K562 (cell line): Measurements from ENCODE around the gene TAF5L. TPM values are rescaled to one million over a fixed set of nuclear protein-coding genes. Genes with fewer than 3 reads are reported as not detected.

ENCODE experiments used
- ARID1B ChIP-seq: fragments of 450-650 bp; IDR thresholded peaks from 2 replicates; pipeline ENCODE4 v1.6.1; 2016; ENCODE audit warnings: antibody characterized with exemption, mild to moderate bottlenecking, inconsistent platforms
- CBX1 ChIP-seq: sonication (generic); IDR thresholded peaks from 2 replicates; pipeline ENCODE4 v1.6.1; 2016; ENCODE audit warnings: antibody characterized with exemption, low read depth, mild to moderate bottlenecking
- FOXM1 ChIP-seq, 2 experiments: fragments of 450-650 bp in 1 of 2; sonication (generic) in 1 of 2; formaldehyde crosslinking in 1 of 2; IDR thresholded peaks; 2 replicates each; pipeline versions ENCODE4 v1.6.1 to v1.9.0; 2017 to 2022; ENCODE audit warnings: low read depth in 2 of 2, mild to moderate bottlenecking in 2 of 2, missing genetic modification reagents in 1 of 2, moderate library complexity in 1 of 2
- GATA2 ChIP-seq: sonication (generic); formaldehyde crosslinking; IDR thresholded peaks from 2 replicates; pipeline ENCODE4 v1.4.0; 2020; ENCODE audit warnings: mild to moderate bottlenecking, missing genetic modification reagents
- HDAC1 ChIP-seq, 2 experiments: fragments of 450-650 bp; IDR thresholded peaks; 2 replicates each; pipeline ENCODE4 v1.6.1; 2016 to 2017; ENCODE audit warnings: inconsistent platforms in 1 of 2, mild to moderate bottlenecking in 1 of 2, moderate library complexity in 1 of 2
- JUND ChIP-seq, 2 experiments: IDR thresholded peaks; 2 replicates in 1 of 2; 3 replicates in 1 of 2; pipeline ENCODE4 v1.6.1; 2011; ENCODE audit warnings: borderline replicate concordance in 2 of 2, low read depth in 2 of 2, low read length in 2 of 2, improper control_type of control experiment in 1 of 2, missing biosample characterization in 1 of 2, missing genetic modification characterization in 1 of 2, missing genetic modification reagents in 1 of 2
- LCOR ChIP-seq: sonication (generic); formaldehyde crosslinking; IDR thresholded peaks from 2 replicates; pipeline ENCODE4 v1.8.0; 2022; ENCODE audit warnings: mild to moderate bottlenecking, missing genetic modification reagents
- POLR2AphosphoS5 ChIP-seq: IDR thresholded peaks from 2 replicates; pipeline ENCODE4 v1.6.1; 2011; ENCODE audit warnings: mild to moderate bottlenecking, low read depth, low read length, moderate library complexity; ENCODE audit not compliant: control insufficient read depth, insufficient read depth
- SIN3B ChIP-seq: fragments of 450-650 bp; IDR thresholded peaks from 2 replicates; pipeline ENCODE4 v1.6.1; 2017; ENCODE audit warnings: low read depth, mild to moderate bottlenecking, moderate library complexity
- SMARCE1 ChIP-seq: fragments of 450-650 bp; IDR thresholded peaks from 2 replicates; pipeline ENCODE4 v1.7.1; 2016; ENCODE audit warnings: mild to moderate bottlenecking
- U2AF1 ChIP-seq: fragments of 200-400 bp; formaldehyde crosslinking; optimal IDR thresholded peaks from 2 replicates; pipeline ENCODE3; 2017; ENCODE audit warnings: mild to moderate bottlenecking, low read depth, low read length, moderate library complexity
- ZNF212 ChIP-seq: fragments of 450-650 bp; formaldehyde crosslinking; IDR thresholded peaks from 2 replicates; pipeline ENCODE4 v1.4.0; 2020; ENCODE audit warnings: mild to moderate bottlenecking
- polyA plus RNA-seq, 8 experiments: library from polyadenylated mRNA; depleted of rRNA in 4 of 8; stranded (reverse) in 5 of 8; unstranded in 3 of 8; fragments of >200 nt; fragmentation: Nextera tagmentation in 2 of 8; fragmentation: Illumina TruSeq in 1 of 8; extraction: Ambion mirVana in 2 of 8; extraction: Trizol in 1 of 8; gene quantifications; 2 replicates each; pipeline versions ENCODE4 v1.2.1 to v1.2.3, GENCODE V29; 2011 to 2014; ENCODE audit warnings: inconsistent platforms in 1 of 8, missing spikeins in 1 of 8
- total RNA-seq, 7 experiments: library from RNA; depleted of rRNA in 6 of 7; stranded (reverse); fragments of >200 nt in 6 of 7; fragmentation: Illumina TruSeq in 2 of 7; extraction: Trizol in 2 of 7; gene quantifications; 2 replicates each; pipeline versions ENCODE4 v1.2.1 to v1.2.3, GENCODE V29; 2011 to 2021; ENCODE audit warnings: low replicate concordance in 1 of 7
- TF ChIP-seq, protein P1 (sequence below), 2 experiments: fragments of 450-650 bp; formaldehyde crosslinking in 1 of 2; IDR thresholded peaks; 2 replicates each; pipeline versions ENCODE4 v1.4.0 to v1.6.1; 2014 to 2020; ENCODE audit warnings: mild to moderate bottlenecking in 2 of 2, borderline replicate concordance in 1 of 2, low read depth in 1 of 2
- TF ChIP-seq, protein P2 (sequence below): sonication (generic); formaldehyde crosslinking; IDR thresholded peaks from 2 replicates; pipeline ENCODE4 v1.9.0; 2022; ENCODE audit warnings: mild to moderate bottlenecking, missing genetic modification reagents
- TF ChIP-seq, protein P3 (sequence below): fragments of 250-450 bp; sonication (Bioruptor Pico); IDR thresholded peaks from 2 replicates; pipeline ENCODE4 v1.8.0; 2021; ENCODE audit warnings: borderline replicate concordance, mild to moderate bottlenecking, moderate library complexity; ENCODE audit not compliant: poor library complexity, severe bottlenecking

Gene TAF5L
- total and polyA plus RNA-seq, 9 of the 15 experiments (the other 6 are each of a cell fraction or from before 2014, with no cell fraction given) = 2.2 to 34.2 (median 23.3) TPM

DNA sequence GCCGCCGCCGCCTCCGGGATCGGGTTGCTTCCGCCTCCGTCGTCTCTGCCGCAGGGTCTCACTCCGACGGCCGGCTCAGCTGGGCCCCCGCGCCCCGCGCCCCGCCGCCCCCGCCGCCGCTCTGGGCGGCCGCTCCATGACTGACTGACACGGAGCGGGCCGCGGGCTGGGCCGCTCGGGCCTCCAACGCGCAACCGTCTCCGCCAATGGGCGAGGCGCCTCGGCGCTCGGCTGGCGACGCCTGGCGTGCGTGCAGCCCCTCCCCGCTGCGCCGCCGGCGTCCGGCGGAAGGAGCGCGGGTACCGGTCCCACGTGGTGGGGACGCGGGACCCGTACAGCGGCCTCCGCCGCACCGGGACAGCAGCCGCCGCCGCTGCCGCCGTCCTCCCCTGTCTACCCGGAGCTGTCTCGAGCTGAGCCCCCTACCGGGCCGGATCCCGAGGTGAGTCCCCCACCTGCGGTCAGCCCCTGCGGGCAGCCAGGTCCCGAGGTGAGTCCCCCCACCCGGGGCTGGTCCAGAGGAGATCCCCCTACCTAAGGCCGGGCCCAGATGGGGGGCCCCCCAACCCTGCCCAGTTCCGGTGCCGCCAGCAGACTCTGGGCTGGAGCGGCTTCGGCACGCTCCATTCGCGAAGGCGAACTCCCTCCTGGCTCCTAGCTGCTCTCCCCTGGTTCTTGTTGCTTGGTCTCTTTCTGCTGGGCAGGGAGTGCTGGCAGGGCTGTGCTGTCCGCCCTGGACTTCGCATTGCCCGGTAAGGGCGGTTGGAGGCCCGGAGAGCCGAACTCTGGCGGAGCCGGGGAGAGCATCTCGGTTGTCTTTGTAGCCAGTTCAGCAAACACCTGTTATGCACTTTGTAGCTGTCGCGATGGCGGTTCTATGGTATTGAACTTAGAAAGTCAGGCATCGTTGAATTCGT, at the start of gene TAF5L, which contains the start of gene URB2 (continued):
- TF ChIP-seq, protein P1, sequence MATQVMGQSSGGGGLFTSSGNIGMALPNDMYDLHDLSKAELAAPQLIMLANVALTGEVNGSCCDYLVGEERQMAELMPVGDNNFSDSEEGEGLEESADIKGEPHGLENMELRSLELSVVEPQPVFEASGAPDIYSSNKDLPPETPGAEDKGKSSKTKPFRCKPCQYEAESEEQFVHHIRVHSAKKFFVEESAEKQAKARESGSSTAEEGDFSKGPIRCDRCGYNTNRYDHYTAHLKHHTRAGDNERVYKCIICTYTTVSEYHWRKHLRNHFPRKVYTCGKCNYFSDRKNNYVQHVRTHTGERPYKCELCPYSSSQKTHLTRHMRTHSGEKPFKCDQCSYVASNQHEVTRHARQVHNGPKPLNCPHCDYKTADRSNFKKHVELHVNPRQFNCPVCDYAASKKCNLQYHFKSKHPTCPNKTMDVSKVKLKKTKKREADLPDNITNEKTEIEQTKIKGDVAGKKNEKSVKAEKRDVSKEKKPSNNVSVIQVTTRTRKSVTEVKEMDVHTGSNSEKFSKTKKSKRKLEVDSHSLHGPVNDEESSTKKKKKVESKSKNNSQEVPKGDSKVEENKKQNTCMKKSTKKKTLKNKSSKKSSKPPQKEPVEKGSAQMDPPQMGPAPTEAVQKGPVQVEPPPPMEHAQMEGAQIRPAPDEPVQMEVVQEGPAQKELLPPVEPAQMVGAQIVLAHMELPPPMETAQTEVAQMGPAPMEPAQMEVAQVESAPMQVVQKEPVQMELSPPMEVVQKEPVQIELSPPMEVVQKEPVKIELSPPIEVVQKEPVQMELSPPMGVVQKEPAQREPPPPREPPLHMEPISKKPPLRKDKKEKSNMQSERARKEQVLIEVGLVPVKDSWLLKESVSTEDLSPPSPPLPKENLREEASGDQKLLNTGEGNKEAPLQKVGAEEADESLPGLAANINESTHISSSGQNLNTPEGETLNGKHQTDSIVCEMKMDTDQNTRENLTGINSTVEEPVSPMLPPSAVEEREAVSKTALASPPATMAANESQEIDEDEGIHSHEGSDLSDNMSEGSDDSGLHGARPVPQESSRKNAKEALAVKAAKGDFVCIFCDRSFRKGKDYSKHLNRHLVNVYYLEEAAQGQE (IDR thresholded peaks at IDR 0.05; ENCODE audit: borderline replicate concordance) = peak; percentile 94
- TF ChIP-seq, protein P1 (CRISPR knock-in tag; IDR thresholded peaks at IDR 0.05; ENCODE audit: low read depth) = no peak
- TF ChIP-seq, protein P2, sequence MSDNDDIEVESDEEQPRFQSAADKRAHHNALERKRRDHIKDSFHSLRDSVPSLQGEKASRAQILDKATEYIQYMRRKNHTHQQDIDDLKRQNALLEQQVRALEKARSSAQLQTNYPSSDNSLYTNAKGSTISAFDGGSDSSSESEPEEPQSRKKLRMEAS (CRISPR knock-in tag) = peak; percentile 94
- TF ChIP-seq CBX1 (peak; percentile 33; the same call in 1 of the 2 replicates), LCOR (CRISPR knock-in tag) (peak; percentile 67; the same call in 1 of the 2 replicates), U2AF1 (peak; percentile 51), GATA2 (no peak; the same call in 1 of the 2 replicates), SIN3B (peak; percentile 79), POLR2AphosphoS5 (peak; percentile 72; the same call in 1 of the 2 replicates), SMARCE1 (peak; percentile 23; the same call in 1 of the 2 replicates), ARID1B (no peak), HDAC1 (IDR thresholded peaks at IDR 0.05) (peak; percentile 87 to 100; a peak in 3 of 4 replicates), JUND (IDR thresholded peaks at IDR 0.05; ENCODE audit: borderline replicate concordance, low read depth, low read length) (peak; percentile 62), JUND (tag; IDR thresholded peaks at IDR 0.05; ENCODE audit: borderline replicate concordance, low read depth, low read length) (peak; percentile 38; the same call in 1 of the 3 replicates), ZNF212 (CRISPR knock-in tag) (no peak), FOXM1 (IDR thresholded peaks at IDR 0.05; ENCODE audit: low read depth) (no peak), FOXM1 (CRISPR knock-in tag; IDR thresholded peaks at IDR 0.05; ENCODE audit: low read depth) (peak; percentile 34; the same call in 1 of the 2 replicates)
- TF ChIP-seq, protein P3, sequence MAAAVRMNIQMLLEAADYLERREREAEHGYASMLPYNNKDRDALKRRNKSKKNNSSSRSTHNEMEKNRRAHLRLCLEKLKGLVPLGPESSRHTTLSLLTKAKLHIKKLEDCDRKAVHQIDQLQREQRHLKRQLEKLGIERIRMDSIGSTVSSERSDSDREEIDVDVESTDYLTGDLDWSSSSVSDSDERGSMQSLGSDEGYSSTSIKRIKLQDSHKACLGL (CRISPR knock-in tag) = peak; percentile 99
